PC-9 (cell line): Measurements from ENCODE around the gene AGAP1. TPM values are rescaled to one million over a fixed set of nuclear protein-coding genes. Genes with fewer than 3 reads are reported as not detected.

Experiments
- BruUV-seq: library from RNA; stranded (reverse); fragments of 400-500 nt; replicated peaks from 2 replicates; lab custom pipeline; 2021; lab: Mats Ljungman, UMichigan
- CTCF ChIA-PET: fragments of 300-600 bp; sonication (Branson Sonifier 250); formaldehyde crosslinking; loops from one replicate; lab custom pipeline; 2022; ENCODE audit warnings: antibody characterized with exemption; lab: Charles Lee
- POLR2A ChIA-PET: fragments of 300-600 bp; sonication (Branson Sonifier 250); formaldehyde crosslinking; loops from one replicate; lab custom pipeline; 2022; ENCODE audit warnings: antibody characterized with exemption; ENCODE audit not compliant: unreplicated experiment; lab: Charles Lee
- DNase-seq, 2 experiments: peaks; one replicate each; pipeline versions ENCODE4 v3.0.0 to v3.0.0-alpha.2; 2015 to 2022; ENCODE audit warnings: mixed read lengths in 1 of 2
- H2AFZ ChIP-seq: fragments of 200-600 bp; sonication (generic); 2 replicates; pipeline ENCODE4 v1.8.1; 2017; ENCODE audit warnings: antibody characterized with exemption
- H3F3A ChIP-seq: fragments of 200-600 bp; sonication (generic); 2 replicates; pipeline ENCODE4 v1.8.1; 2017; ENCODE audit warnings: antibody characterized with exemption, mild to moderate bottlenecking, low read depth; ENCODE audit not compliant: insufficient read depth
- H3K27ac ChIP-seq: fragments of 200-600 bp; sonication (generic); 2 replicates; pipeline ENCODE4 v1.6.1; 2016; ENCODE audit warnings: mixed run types
- H3K27me3 ChIP-seq: fragments of 200-600 bp; sonication (generic); 2 replicates; pipeline ENCODE4 v1.6.1; 2016; ENCODE audit warnings: low read depth, mixed run types; ENCODE audit not compliant: insufficient read depth
- H3K36me3 ChIP-seq: fragments of 200-600 bp; sonication (generic); 2 replicates; pipeline ENCODE4 v1.6.1; 2016; ENCODE audit warnings: low read depth, mixed run types
- H3K4me1 ChIP-seq: fragments of 200-600 bp; sonication (generic); replicated peaks from 2 replicates; pipeline ENCODE4 v1.6.1; 2016; ENCODE audit warnings: mixed run types; ENCODE audit not compliant: insufficient read depth
- H3K4me2 ChIP-seq: fragments of 200-600 bp; sonication (generic); 2 replicates; pipeline ENCODE4 v1.6.1; 2017; ENCODE audit warnings: mixed run types
- H3K4me3 ChIP-seq: fragments of 200-600 bp; sonication (generic); 2 replicates; pipeline ENCODE4 v1.6.1; 2016; ENCODE audit warnings: mixed run types
- H3K79me2 ChIP-seq: fragments of 200-600 bp; sonication (generic); 2 replicates; pipeline ENCODE4 v1.6.1; 2017; ENCODE audit warnings: low read depth, mixed run types
- H3K9me2 ChIP-seq: fragments of 200-600 bp; sonication (generic); 2 replicates; pipeline ENCODE4 v1.8.1; 2017; ENCODE audit warnings: mild to moderate bottlenecking; ENCODE audit not compliant: insufficient read depth
- H3K9me3 ChIP-seq: fragments of 200-600 bp; sonication (generic); 2 replicates; pipeline ENCODE4 v1.8.1; 2016; ENCODE audit warnings: low read depth; ENCODE audit not compliant: insufficient read depth
- H4K20me1 ChIP-seq: fragments of 200-600 bp; sonication (generic); 2 replicates; pipeline ENCODE4 v1.8.1; 2017; ENCODE audit not compliant: insufficient read depth
- CTCF ChIP-seq: fragments of 200-600 bp; sonication (generic); conservative IDR thresholded peaks from 2 replicates; pipeline ENCODE4 v1.6.1; 2017; ENCODE audit warnings: mixed run types, antibody characterized with exemption, mild to moderate bottlenecking, moderate library complexity
- EZH2 ChIP-seq: fragments of 200-600 bp; sonication (generic); IDR thresholded peaks from 2 replicates; pipeline ENCODE4 v1.8.0; 2017; ENCODE audit warnings: antibody characterized with exemption, low read depth
- intact Hi-C: fragments of 100-400 bp; cut with micrococcal nuclease; formaldehyde crosslinking; loops from one replicate; pipeline ENCODE4 v1.10.0; 2022; ENCODE audit not compliant: unreplicated experiment
- total RNA-seq: library from RNA; stranded (reverse); gene quantifications from 2 replicates; pipeline ENCODE4 v1.2.3, GENCODE V29; 2021

The AGAP1 gene
- total RNA-seq, 1 experiment from 2014 or later = 91.4 TPM

GRCh38 chr2:235627682-235628081 is 133.8 kb downstream of the AGAP1 start:
- no TSS peak for BruUV-seq
- H4K20me1 ChIP-seq = peaks cover 87% of the 10 kb centered on the region
- H3K36me3 ChIP-seq = no peaks in the 10 kb centered on the region
- ChIA-PET POLR2A (no interaction called here), CTCF (no interaction called here)
- no peaks in the 10 kb centered on the region for H3K27me3 ChIP-seq
- no peak overlapping the region for H3K4me2 ChIP-seq
- no peak overlapping the region for H3K27ac ChIP-seq
- no peak overlapping the region for H3K4me3 ChIP-seq
- intact Hi-C loops = no loop called here
- no peaks in the 10 kb centered on the region for H3K4me1 ChIP-seq
- no peak for DNase-seq
- H2AFZ ChIP-seq = no peak overlapping the region
- peaks cover 89% of the 10 kb centered on the region for H3K79me2 ChIP-seq
- H3K9me3 ChIP-seq = no peaks in the 10 kb centered on the region
- H3F3A ChIP-seq = no peaks in the 10 kb centered on the region
- H3K9me2 ChIP-seq = no peaks in the 10 kb centered on the region
- TF ChIP-seq EZH2 = no peak
- TF ChIP-seq CTCF = no peak

- H3K36me3 ChIP-seq = no peaks in the 10 kb centered on the region
- no peaks in the 10 kb centered on the region for H3K4me1 ChIP-seq
- ChIA-PET CTCF (no interaction called here), POLR2A (interaction anchor here (0.5 kb wide), 1 partner anchor 117 kb away, joined by 4 read pairs; no protein-coding TSS in a partner anchor)
- no peak overlapping the region for H3K27ac ChIP-seq
- intact Hi-C loops = no loop called here
- H3F3A ChIP-seq = peaks cover 7% of the 10 kb centered on the region; the same call in 1 of the 2 replicates
- TF ChIP-seq EZH2 = no peak
- no peak for TF ChIP-seq CTCF
- no peak for DNase-seq
- peaks cover 86% of the 10 kb centered on the region for H4K20me1 ChIP-seq
- no peak overlapping the region for H3K4me3 ChIP-seq
- no peaks in the 10 kb centered on the region for H3K9me2 ChIP-seq
- no peak overlapping the region for H2AFZ ChIP-seq
- H3K4me2 ChIP-seq = no peak overlapping the region
- H3K27me3 ChIP-seq = no peaks in the 10 kb centered on the region
- peaks cover 87% of the 10 kb centered on the region for H3K79me2 ChIP-seq
- BruUV-seq = no TSS peak
- H3K9me3 ChIP-seq = no peaks in the 10 kb centered on the region
These were observed 137.0 kb downstream of the AGAP1 start for GRCh38 chr2:235630718-235631296.

- ChIA-PET POLR2A (no interaction called here), CTCF (interaction anchor here (0.5 to 0.6 kb wide), 2 partner anchors 112 to 231 kb away, joined by 5 read pairs; no protein-coding TSS in a partner anchor)
- H3K36me3 ChIP-seq = no peaks in the 10 kb centered on the region
- H3K9me2 ChIP-seq = no peaks in the 10 kb centered on the region
- peaks cover 84% of the 10 kb centered on the region for H3K79me2 ChIP-seq
- H3K4me3 ChIP-seq = no peak overlapping the region
- intact Hi-C loops = no loop called here
- H3K4me1 ChIP-seq = no peaks in the 10 kb centered on the region
- H3K27ac ChIP-seq = no peak overlapping the region
- no peak for TF ChIP-seq EZH2
- TF ChIP-seq CTCF = no peak
- H2AFZ ChIP-seq = no peak overlapping the region
- H3F3A ChIP-seq = peaks cover 7% of the 10 kb centered on the region; the same call in 1 of the 2 replicates
- no peaks in the 10 kb centered on the region for H3K9me3 ChIP-seq
- BruUV-seq = no TSS peak
- H4K20me1 ChIP-seq = peaks cover 71% of the 10 kb centered on the region
- no peak overlapping the region for H3K4me2 ChIP-seq
- no peaks in the 10 kb centered on the region for H3K27me3 ChIP-seq
- peak in 1 of 2 experiments; percentile 12 for DNase-seq
These were observed 140.8 kb downstream of the AGAP1 start for GRCh38 chr2:235634435-235635158.
